ENCODE results near the gene RAB30. TPM values are rescaled to one million over a fixed set of nuclear protein-coding genes. Genes with fewer than 3 reads are reported as not detected.

Gene RAB30
- total and polyA plus RNA-seq, 5 experiments from 2014 or later: 10.7 to 35.5 (median 17.4) TPM

DNA sequence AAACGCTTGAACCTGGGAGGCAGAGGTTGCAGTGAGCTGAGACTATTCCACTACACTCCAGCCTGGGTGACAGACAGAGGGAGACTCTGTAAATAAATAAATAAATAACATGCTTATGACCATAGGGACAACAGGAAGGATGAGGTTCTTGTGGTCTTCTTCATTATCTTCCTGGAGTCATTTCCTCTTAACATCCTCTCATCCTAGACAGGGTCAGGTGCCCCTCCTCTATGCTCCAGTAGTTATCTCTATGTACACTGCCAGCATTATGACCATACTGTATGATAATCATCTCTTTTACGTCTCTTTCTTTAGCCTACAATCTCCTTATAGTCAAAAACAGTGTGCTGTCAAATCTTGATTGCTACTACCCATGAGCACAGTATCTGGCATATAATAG, 17.7 kb downstream of the RAB30 start:
- peaks cover 0 to 15% (median 9%) of the 10 kb centered on the region in 9 donors for H3K9me3 Mint-ChIP-seq
- peaks cover 13 to 31% (median 15%) of the 10 kb centered on the region in 3 donors for H3K36me3 Mint-ChIP-seq
- no peak for DNase-seq
- POLR2A ChIA-PET: no interaction called here
- H3K4me3 Mint-ChIP-seq: peak overlapping the region in 5 of 10 donors; percentile 7 to 48 (median 29)
- H3K4me1 Mint-ChIP-seq: peaks cover 14 to 58% (median 27%) of the 10 kb centered on the region in 4 donors
- ATAC-seq: peak; percentile 30 to 59
- peak overlapping the region in 4 of 10 donors; percentile 25 to 70 (median 44) for H3K27ac Mint-ChIP-seq
- no peaks in the 10 kb centered on the region for H3K27me3 Mint-ChIP-seq

DNA sequence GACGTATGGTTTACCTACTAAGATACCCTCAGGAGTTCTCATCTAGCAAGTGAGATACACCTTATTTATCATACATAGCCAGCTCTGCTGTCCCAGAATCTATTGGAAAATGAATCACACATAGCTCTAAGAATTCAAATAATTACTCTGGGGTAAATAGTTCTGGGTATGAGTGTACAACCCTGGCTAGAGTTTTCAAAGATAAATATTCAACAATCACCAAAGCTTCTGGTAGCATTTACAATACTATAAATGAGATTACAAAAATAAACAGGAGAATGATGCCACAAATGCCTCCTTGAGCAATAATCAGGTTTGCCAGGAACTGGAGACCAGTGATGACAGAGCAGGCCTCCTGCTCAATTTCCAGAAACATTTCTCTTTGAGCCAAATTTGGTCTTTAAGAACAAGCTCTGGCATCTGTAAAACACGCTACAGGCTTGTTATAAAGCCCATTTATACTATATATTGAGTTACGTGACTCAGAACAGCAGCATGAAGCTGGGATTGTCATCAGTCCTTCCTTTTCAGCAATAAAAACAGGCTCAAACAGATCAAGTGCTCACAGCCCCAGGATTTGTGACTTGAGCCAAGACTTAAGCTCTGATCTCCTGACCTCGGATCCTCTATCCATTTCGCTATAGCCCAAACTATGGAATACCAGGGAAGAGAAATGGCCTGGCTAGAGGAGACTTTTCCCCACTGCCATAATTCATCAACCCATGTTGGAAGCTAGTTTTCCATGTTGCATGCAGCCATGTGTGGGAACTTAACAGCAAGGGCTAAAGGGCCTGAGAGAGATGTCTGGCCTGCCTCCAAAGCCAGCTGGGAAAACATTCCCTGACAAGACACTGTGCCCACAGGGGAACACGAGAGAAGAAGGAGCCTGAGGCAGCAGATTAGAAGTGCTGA, 19.7 kb downstream of the RAB30 start:
- Mint-ChIP-seq H3K4me1 (peaks cover 22 to 67% (median 37%) of the 10 kb centered on the region in 4 donors), H3K4me3 (no peak overlapping the region), H3K27me3 (no peaks in the 10 kb centered on the region), H3K9me3 (peaks cover 0 to 15% (median 9%) of the 10 kb centered on the region in 9 donors), H3K27ac (peak overlapping the region in 4 of 10 donors; percentile 23 to 80 (median 54)), H3K36me3 (peaks cover 13 to 31% (median 15%) of the 10 kb centered on the region in 3 donors)
- POLR2A ChIA-PET: interaction anchor here (1.3 kb wide), 1 partner anchor 151 kb away, joined by 4 read pairs; the partner anchor contains the start of gene DDIAS
- ATAC-seq (no peak), DNase-seq (no peak)

- DNase-seq: no peak
- Mint-ChIP-seq H3K9me3 (peaks cover 0 to 15% (median 8%) of the 10 kb centered on the region in 9 donors), H3K27me3 (no peaks in the 10 kb centered on the region), H3K36me3 (peaks cover 7 to 22% (median 9%) of the 10 kb centered on the region in 3 donors), H3K4me1 (peaks cover 17 to 66% (median 35%) of the 10 kb centered on the region in 4 donors), H3K4me3 (no peak overlapping the region), H3K27ac (peak overlapping the region in 4 of 10 donors; percentile 22 to 63 (median 44))
- POLR2A ChIA-PET: no interaction called here
- ATAC-seq: no peak
Observed at GRCh38 chr11:83047515-83048225, 24.0 kb downstream of the RAB30 start.

DNA sequence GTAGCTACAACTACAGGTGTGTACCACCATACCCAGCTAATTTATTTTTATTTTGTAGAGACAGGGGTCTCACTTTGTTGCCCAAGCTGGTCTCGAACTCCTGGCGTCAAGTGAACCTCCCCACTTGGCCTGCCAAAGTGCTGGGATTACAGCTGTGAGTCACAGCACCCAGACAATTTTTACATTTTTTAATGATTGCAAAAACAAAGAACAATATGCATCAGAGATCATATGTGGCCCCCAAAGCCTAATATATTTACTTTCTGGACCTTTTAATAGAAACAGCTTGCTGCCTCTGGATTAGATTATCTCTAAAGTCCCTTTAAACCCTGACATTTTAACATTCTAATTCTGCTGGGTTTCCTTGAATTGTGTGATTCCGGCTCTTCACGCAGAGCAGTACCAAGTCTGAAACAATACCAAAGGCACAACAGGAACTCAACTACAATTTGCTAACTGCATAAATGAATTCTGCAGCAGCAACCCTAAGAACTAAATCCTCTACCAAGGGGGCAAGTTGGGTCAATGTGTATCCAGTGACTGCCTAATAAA, 25.0 kb downstream of the RAB30 start:
- peaks cover 14 to 68% (median 34%) of the 10 kb centered on the region in 4 donors for H3K4me1 Mint-ChIP-seq
- POLR2A ChIA-PET: no interaction called here
- no peak overlapping the region for H3K4me3 Mint-ChIP-seq
- ATAC-seq (no peak), DNase-seq (no peak)
- no peaks in the 10 kb centered on the region for H3K27me3 Mint-ChIP-seq
- peak overlapping the region in 2 of 10 donors; percentile 15 to 51 for H3K27ac Mint-ChIP-seq
- H3K9me3 Mint-ChIP-seq: peaks cover 0 to 13% (median 6%) of the 10 kb centered on the region in 9 donors
- peaks cover 6 to 15% (median 8%) of the 10 kb centered on the region in 3 donors for H3K36me3 Mint-ChIP-seq

DNA sequence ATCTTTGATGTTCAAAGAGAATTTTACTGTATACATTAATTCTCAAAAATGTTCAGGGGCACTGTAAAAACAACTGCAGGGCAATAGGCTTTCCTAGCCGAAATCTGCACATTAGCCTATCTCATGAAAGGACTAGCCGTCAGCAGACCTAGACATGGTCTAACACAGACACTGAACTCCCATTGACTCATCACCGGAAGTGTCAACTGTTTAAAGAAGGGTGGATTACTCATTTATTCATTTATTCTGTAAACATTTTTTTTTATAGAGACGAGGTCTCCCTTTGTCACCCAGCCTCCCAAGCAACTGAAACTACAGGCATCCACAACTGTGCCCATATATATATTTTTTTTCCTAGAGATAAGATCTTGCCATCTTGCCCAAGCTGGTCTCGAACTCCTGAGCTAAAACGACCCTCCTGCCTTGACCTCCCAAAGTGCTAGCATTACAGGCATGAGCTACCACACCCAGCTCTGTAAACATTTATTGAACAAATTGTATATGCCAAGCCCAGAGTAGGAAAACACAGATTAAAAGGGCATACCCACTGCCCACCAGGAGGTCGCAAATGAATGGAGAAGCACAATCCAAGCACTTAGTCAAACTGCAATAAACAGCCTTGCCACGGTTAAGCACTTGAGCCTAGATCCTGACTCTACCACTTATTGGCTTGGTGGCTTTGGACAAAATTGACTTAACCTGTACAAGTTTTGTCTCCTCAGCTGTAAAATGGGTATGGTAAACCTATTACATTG, 26.6 kb downstream of the RAB30 start:
- ATAC-seq (peak in 1 of 2 donors; percentile 64), DNase-seq (no peak)
- Mint-ChIP-seq H3K4me1 (peaks cover 16 to 74% (median 38%) of the 10 kb centered on the region in 4 donors), H3K4me3 (no peak overlapping the region), H3K27me3 (no peaks in the 10 kb centered on the region), H3K9me3 (peaks cover 0 to under 1% (median 0%) of the 10 kb centered on the region in 9 donors), H3K27ac (peak overlapping the region in 4 of 10 donors; percentile 12 to 51 (median 26)), H3K36me3 (no peaks in the 10 kb centered on the region)
- POLR2A ChIA-PET: no interaction called here

DNA sequence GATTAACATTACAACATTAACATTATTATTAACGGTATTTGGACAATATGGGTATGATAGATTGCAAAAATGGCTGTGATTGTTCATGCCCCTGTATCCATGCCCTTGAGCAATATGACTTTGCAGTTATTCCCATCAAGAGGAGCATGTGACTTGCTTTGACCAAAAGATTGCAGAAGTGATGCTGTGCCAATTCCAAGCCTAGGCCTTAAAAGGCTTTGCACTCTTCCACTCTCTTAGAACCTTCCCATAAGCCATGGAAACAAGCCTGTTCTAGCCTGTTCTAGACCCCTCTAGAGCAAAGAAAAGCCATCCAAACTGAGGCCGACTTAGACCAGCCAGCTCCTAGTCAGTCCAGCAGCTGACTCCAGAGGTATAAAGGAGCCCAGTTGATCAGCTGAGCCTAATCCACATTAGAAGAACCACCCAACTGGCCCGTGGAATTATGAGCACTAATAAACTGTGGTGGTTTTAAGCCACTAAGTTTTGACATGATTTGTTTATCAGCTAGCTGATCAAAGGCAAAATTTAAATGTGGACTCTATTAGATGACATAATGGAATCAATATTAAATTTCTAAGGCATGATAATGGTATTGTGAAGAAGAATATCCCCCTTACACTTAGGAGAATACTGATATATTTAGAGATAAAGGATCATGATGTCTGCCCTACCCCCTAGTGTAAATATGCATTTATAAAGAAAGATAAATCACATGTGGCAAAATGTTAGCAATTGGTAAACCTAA, 28.6 kb downstream of the RAB30 start:
- H3K27ac Mint-ChIP-seq: peak overlapping the region in 2 of 10 donors; percentile 39 to 51
- ATAC-seq: no peak
- POLR2A ChIA-PET: no interaction called here
- no peaks in the 10 kb centered on the region for H3K27me3 Mint-ChIP-seq
- peaks cover 16 to 74% (median 45%) of the 10 kb centered on the region in 4 donors for H3K4me1 Mint-ChIP-seq
- no peak overlapping the region for H3K4me3 Mint-ChIP-seq
- peaks cover 0 to 7% (median 4%) of the 10 kb centered on the region in 3 donors for H3K36me3 Mint-ChIP-seq
- H3K9me3 Mint-ChIP-seq: no peaks in the 10 kb centered on the region
- no peak for DNase-seq

DNA sequence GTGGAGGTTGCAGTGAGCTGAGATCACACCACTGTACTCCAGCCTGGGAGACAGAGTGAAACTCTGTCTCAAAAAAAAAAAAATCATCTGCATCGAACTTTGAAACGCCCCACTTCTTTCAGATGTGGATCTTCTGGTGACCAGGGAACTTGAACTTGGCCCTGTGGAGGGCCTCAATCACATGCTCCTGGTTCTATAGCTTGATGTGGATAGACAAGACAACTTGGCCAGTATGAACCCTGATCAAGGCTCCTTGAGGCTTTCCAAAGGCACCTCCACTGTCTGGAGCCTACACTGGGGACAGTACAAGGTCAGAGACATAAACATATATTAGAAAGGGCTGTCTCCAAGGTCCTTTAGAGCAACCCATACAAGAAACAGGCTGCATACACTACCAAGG, 30.6 kb downstream of the RAB30 start:
- POLR2A ChIA-PET: interaction anchor here (0.6 kb wide), 1 partner anchor 140 kb away, joined by 3 read pairs; the partner anchor contains the start of gene DDIAS
- DNase-seq (no peak), ATAC-seq (peak in 1 of 2 donors; percentile 23)
- Mint-ChIP-seq H3K27me3 (no peaks in the 10 kb centered on the region), H3K4me3 (no peak overlapping the region), H3K4me1 (peaks cover 23 to 76% (median 49%) of the 10 kb centered on the region in 4 donors), H3K9me3 (no peaks in the 10 kb centered on the region), H3K36me3 (peaks cover 4 to 7% (median 5%) of the 10 kb centered on the region in 3 donors), H3K27ac (peak overlapping the region in 6 of 10 donors; percentile 12 to 74 (median 50))

- Mint-ChIP-seq H3K27me3 (no peaks in the 10 kb centered on the region), H3K27ac (peak overlapping the region in 5 of 10 donors; percentile 20 to 56 (median 52)), H3K36me3 (peaks cover 4 to 7% (median 5%) of the 10 kb centered on the region in 3 donors), H3K9me3 (no peaks in the 10 kb centered on the region), H3K4me1 (peaks cover 28 to 76% (median 51%) of the 10 kb centered on the region in 4 donors), H3K4me3 (peak overlapping the region in 1 of 10 donors; percentile 29)
- DNase-seq: no peak
- no peak for ATAC-seq
- POLR2A ChIA-PET: interaction anchor here (0.6 kb wide), 1 partner anchor 9 kb away, joined by 4 read pairs; no protein-coding TSS in a partner anchor
Observed at GRCh38 chr11:83039566-83039965, 32.1 kb downstream of the RAB30 start.

DNA sequence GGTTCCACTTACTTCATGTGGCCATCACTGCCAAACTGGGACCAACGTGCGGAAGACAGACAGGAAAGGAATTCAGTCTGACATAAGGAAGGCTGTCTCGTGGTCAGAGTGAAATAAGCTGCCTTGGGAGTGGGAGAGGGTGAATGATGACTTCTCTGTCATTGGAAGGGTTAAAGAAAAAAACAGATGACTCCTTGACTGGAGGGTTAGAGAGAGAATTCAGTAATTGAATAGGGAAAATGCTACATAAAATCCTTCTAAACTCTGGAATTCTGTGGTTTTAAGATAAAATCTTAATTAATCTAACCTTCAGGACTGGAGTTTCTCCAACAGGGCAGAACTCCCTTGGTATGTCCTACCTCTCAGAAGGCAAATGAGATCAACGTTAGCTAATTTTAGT, 33.8 kb downstream of the RAB30 start:
- peaks cover 31 to 74% (median 55%) of the 10 kb centered on the region in 4 donors for H3K4me1 Mint-ChIP-seq
- POLR2A ChIA-PET: interaction anchor here (1.0 kb wide), 1 partner anchor 117 kb away, joined by 4 read pairs; no protein-coding TSS in a partner anchor

GRCh38 chr11:83036701-83037100, 35.0 kb downstream of the RAB30 start:
- DNase-seq: no peak
- POLR2A ChIA-PET: no interaction called here
- H3K36me3 Mint-ChIP-seq: peaks cover 7 to 11% (median 7%) of the 10 kb centered on the region in 3 donors
- peak overlapping the region in 3 of 10 donors; percentile 36 to 66 (median 60) for H3K27ac Mint-ChIP-seq
- H3K4me1 Mint-ChIP-seq: peaks cover 33 to 70% (median 59%) of the 10 kb centered on the region in 4 donors
- no peaks in the 10 kb centered on the region for H3K27me3 Mint-ChIP-seq
- no peaks in the 10 kb centered on the region for H3K9me3 Mint-ChIP-seq
- peak overlapping the region in 1 of 10 donors; percentile 5 for H3K4me3 Mint-ChIP-seq
- ATAC-seq: no peak

More for the DNA sequence above, 33.8 kb downstream of the RAB30 start:
- H3K4me3 Mint-ChIP-seq: peak overlapping the region in 1 of 10 donors; percentile 30
- H3K27me3 Mint-ChIP-seq: no peaks in the 10 kb centered on the region
- peak overlapping the region in 2 of 10 donors; percentile 40 to 55 for H3K27ac Mint-ChIP-seq
- no peak for ATAC-seq
- no peak for DNase-seq
- H3K9me3 Mint-ChIP-seq: no peaks in the 10 kb centered on the region
- peaks cover 5 to 7% (median 7%) of the 10 kb centered on the region in 3 donors for H3K36me3 Mint-ChIP-seq
